ENCODE measurements around the gene C10orf105.

Gene C10orf105

DNA sequence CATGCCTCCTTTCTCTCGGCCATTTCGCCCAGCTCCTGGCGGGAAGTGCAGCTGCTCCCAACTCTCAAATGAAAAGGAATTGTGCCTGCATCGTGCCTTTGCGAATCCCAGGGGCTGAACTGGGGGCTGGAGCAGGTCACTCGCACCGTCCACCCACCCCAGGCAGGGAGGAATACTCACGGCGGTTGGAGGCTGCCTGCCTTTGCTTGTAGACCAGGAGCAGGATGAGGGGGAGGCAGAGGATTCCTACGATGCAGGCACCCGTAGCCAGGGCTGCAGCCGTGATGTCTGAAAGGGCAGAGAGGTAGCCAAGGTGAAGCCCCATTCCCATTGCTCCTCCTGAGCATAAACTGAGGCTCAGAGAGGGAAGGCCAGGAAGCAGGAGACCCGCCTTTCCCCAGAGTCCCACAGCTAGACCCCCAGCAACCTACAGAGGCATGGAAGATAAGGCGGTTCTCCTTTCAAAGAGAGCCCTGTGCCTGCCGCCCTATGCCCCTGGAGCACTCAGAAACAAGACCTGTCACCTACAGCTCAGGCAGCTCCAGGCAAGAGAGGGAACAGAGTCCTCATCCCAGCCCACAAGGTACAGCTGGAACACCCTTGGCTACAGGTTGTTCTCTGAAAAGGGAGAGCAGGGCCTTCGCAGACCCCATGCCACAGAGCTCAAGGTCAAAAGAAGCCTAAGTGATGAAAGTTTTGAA is 35.8 kb upstream of the C10orf105 start:
- DNase-seq (ENCODE audit: low read depth), result no peak
- H3K4me3 ChIP-seq (replicated peaks; ENCODE audit: low read depth, low read length), result no peak overlapping the region
- no peak for TF ChIP-seq CTCF (IDR thresholded peaks at IDR 0.05; ENCODE audit: low read length, missing control alignments)

- H3K4me3 ChIP-seq (replicated peaks; ENCODE audit: low read depth, low read length), result no peak overlapping the region
- TF ChIP-seq CTCF (IDR thresholded peaks at IDR 0.05; ENCODE audit: low read length, missing control alignments), result no peak
- DNase-seq (ENCODE audit: low read depth), result no peak
Measured at GRCh38 chr10:71754562-71754961, 35.0 kb upstream of the C10orf105 start.

DNA sequence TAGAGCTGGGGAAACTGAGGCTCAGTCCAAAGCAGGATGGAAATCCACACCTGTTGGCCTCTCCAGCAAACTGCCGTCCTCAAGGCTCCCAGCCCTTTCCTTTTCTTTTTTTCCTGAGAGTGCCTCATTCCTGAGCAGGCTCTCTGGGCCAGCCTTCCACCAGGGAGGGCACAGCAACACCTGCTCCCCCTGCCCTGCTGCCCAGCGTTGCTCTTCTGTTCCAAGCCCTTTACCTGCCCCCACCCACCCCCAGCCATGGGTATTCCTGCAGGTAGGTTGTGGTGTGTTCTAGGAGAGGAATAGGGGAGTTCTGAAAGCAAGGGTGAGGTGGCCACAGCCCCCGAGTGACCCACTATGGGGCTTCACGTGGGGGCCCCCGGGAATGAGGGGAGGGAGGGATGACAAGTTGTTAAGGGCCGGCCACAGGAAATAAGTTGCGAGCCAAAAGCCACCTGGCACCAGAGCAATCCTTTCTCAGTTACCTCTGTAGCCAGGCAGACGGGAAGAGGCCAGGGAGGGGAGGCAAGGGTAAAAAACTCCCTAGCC is 34.5 kb upstream of the C10orf105 start:
- H3K4me3 ChIP-seq (replicated peaks; ENCODE audit: low read depth, low read length), result no peak overlapping the region
- DNase-seq (ENCODE audit: low read depth), result no peak
- no peak for TF ChIP-seq CTCF (IDR thresholded peaks at IDR 0.05; ENCODE audit: low read length, missing control alignments)

GRCh38 chr10:71753091-71753959 is 33.7 kb upstream of the C10orf105 start:
- no peak for DNase-seq (ENCODE audit: low read depth)
- no peak for TF ChIP-seq CTCF (IDR thresholded peaks at IDR 0.05; ENCODE audit: low read length, missing control alignments)

GRCh38 chr10:71752391-71753090 is 33.0 kb upstream of the C10orf105 start:
- H3K4me3 ChIP-seq (replicated peaks; ENCODE audit: low read depth, low read length), result no peak overlapping the region
- TF ChIP-seq CTCF (IDR thresholded peaks at IDR 0.05; ENCODE audit: low read length, missing control alignments), result no peak
- DNase-seq (ENCODE audit: low read depth), result no peak

More at GRCh38 chr10:71753091-71753959, 33.7 kb upstream of the C10orf105 start:
- no peak overlapping the region for H3K4me3 ChIP-seq (replicated peaks; ENCODE audit: low read depth, low read length)

DNA sequence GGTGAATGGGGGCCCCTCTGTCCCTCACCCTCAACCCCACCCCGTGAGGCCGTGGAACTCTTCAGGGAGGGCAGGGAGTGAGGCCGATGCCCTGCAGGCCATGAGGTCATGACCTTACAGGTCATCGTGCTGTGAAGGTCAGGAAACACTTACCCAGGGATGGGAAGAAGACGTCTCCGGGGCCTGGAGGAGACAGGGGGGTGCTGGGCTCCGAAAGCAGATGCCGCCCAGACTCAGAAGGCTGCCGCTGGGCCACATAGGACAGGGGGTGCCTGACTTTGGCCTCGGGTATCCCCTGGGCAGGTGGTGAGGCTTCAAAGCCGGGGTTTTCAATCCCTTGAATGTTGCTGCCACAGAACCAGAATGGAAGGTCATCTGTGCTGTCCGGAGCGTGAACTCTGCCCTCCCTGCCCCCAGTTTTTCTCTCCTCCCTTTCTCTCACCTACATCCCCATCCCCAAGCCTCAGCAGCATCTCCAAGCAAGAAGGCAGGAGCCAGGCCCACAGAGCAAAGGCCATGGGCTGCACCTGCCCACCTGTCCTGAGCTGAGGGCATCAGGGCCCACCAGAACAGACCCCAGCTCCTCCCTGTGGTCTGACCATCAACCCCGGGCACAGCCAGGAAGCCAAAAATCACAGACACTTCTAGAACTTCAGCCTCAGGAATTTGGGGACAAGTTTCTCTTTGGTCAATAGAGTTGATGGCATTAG is 32.1 kb upstream of the C10orf105 start:
- DNase-seq (ENCODE audit: low read depth), result no peak
- H3K4me3 ChIP-seq (replicated peaks; ENCODE audit: low read depth, low read length), result no peak overlapping the region
- TF ChIP-seq CTCF (IDR thresholded peaks at IDR 0.05; ENCODE audit: low read length, missing control alignments), result no peak

All from fibroblast of pulmonary artery (primary cell).